GM12878 (cell line): ENCODE data around the gene FXYD6. TPM values are rescaled to one million over a fixed set of nuclear protein-coding genes. Genes with fewer than 3 reads are reported as not detected.

Experiments used
- ATAC-seq: fragments of 200-7000 bp; cut with Tn5 transposase; 3 replicates; pipeline ENCODE4 v1.9.1; 2020; ENCODE audit warnings: mild to moderate bottlenecking, moderate library complexity
- BruUV-seq: library from RNA; stranded (reverse); fragments of 400-500 nt; replicated peaks from 2 replicates; lab custom pipeline; 2021; lab: Mats Ljungman, UMichigan
- CTCF ChIA-PET: fragments of 300-600 bp; sonication (Branson Sonifier 250); formaldehyde crosslinking; extraction: SDS; loops from one replicate; lab custom pipeline; 2021; ENCODE audit warnings: inconsistent platforms; lab: Yijun Ruan, JAX
- POLR2A ChIA-PET: fragments of 350-600 bp; formaldehyde crosslinking; extraction: SDS; loops from one replicate; lab custom pipeline; 2021; ENCODE audit warnings: inconsistent platforms; lab: Charles Lee
- RAD21 ChIA-PET: fragments of 300-600 bp; sonication (Branson Sonifier 250); formaldehyde crosslinking; loops from one replicate; lab custom pipeline; 2023; ENCODE audit warnings: antibody characterized with exemption; ENCODE audit not compliant: unreplicated experiment; lab: Charles Lee
- SMC1A ChIA-PET: fragments of 300-600 bp; sonication (Branson Sonifier 250); formaldehyde crosslinking; loops from one replicate; lab custom pipeline; 2023; ENCODE audit not compliant: unreplicated experiment, uncharacterized antibody; lab: Charles Lee
- DNase-seq: peaks from one replicate; pipeline ENCODE4 v3.0.0-alpha.2; 2011; ENCODE audit warnings: low read depth, low spot score
- FAIRE-seq: peaks from 3 replicates; lab custom pipeline; 2011; peaks lifted over from hg19 to GRCh38; lab: Jason Lieb, UNC
- H2AFZ ChIP-seq: 2 replicates; pipeline ENCODE4 v1.6.0; 2011; ENCODE audit warnings: low read depth, low read length, control low read depth; ENCODE audit not compliant: control insufficient read depth
- H3K27ac ChIP-seq: 2 replicates; pipeline ENCODE4 v1.5.1; 2011; ENCODE audit warnings: control low read depth; ENCODE audit not compliant: control insufficient read depth, insufficient read depth
- H3K27me3 ChIP-seq, 2 experiments: replicated peaks in 1 of 2; 2 replicates each; pipeline versions ENCODE4 v1.6.0 to v1.6.1; 2011; ENCODE audit warnings: low read length in 1 of 2; ENCODE audit not compliant: control insufficient read depth in 2 of 2, insufficient read depth in 2 of 2
- H3K36me3 ChIP-seq, 2 experiments: 2 replicates each; pipeline ENCODE4 v1.5.1; 2011; ENCODE audit warnings: low read length in 1 of 2; ENCODE audit not compliant: control insufficient read depth in 2 of 2, insufficient read depth in 2 of 2
- H3K4me1 ChIP-seq: 2 replicates; pipeline ENCODE4 v1.6.1; 2011; ENCODE audit warnings: mild to moderate bottlenecking, low read length, moderate library complexity, mixed read lengths; ENCODE audit not compliant: control insufficient read depth, insufficient read depth
- H3K4me2 ChIP-seq: 2 replicates; pipeline ENCODE4 v1.6.0; 2011; ENCODE audit warnings: control low read depth; ENCODE audit not compliant: control insufficient read depth, insufficient read depth
- H3K4me3 ChIP-seq: fragments of 200-600 bp; sonication (generic); 2 replicates; pipeline ENCODE4 v1.5.1; 2016
- H3K79me2 ChIP-seq: 2 replicates; pipeline ENCODE4 v1.6.0; 2011; ENCODE audit warnings: low read length; ENCODE audit not compliant: control insufficient read depth, insufficient read depth
- H3K9ac ChIP-seq: 2 replicates; pipeline ENCODE4 v1.8.0; 2011; ENCODE audit warnings: low read length, control low read depth, mixed read lengths; ENCODE audit not compliant: control insufficient read depth, insufficient read depth
- H3K9me3 ChIP-seq: replicated peaks from 3 replicates; pipeline ENCODE4 v1.5.1; 2011; ENCODE audit warnings: mild to moderate bottlenecking, low read length; ENCODE audit not compliant: control insufficient read depth, insufficient read depth
- H4K20me1 ChIP-seq: 2 replicates; pipeline ENCODE4 v1.6.0; 2011; ENCODE audit not compliant: control insufficient read depth, insufficient read depth
- ATF2 ChIP-seq: IDR thresholded peaks from 2 replicates; pipeline ENCODE4 v1.6.1; 2012; ENCODE audit warnings: low read length, inconsistent platforms
- CREM ChIP-seq: IDR thresholded peaks from 2 replicates; pipeline ENCODE4 v1.6.1; 2014; ENCODE audit warnings: antibody characterized with exemption, low read depth
- EED ChIP-seq: sonication (generic); IDR thresholded peaks from 2 replicates; pipeline ENCODE4 v1.6.1; 2016; ENCODE audit warnings: antibody characterized with exemption, low read depth
- KLF5 ChIP-seq: fragments of 450-650 bp; IDR thresholded peaks from 2 replicates; pipeline ENCODE4 v1.6.1; 2014; ENCODE audit warnings: mild to moderate bottlenecking; ENCODE audit not compliant: partially characterized antibody
- TCF12 ChIP-seq: IDR thresholded peaks from 2 replicates; pipeline ENCODE4 v1.6.1; 2011; ENCODE audit warnings: low read depth, mild to moderate bottlenecking, low read length
- YY1 ChIP-seq: IDR thresholded peaks from 2 replicates; pipeline ENCODE4 v1.6.1; 2011; ENCODE audit warnings: low read depth, mild to moderate bottlenecking, low read length
- WGBS: methylation state at CpG from one replicate; pipeline ENCODE4 v1.1.6; 2016; ENCODE audit warnings: low lambda C conversion rate; ENCODE audit not compliant: insufficient replicate concordance, insufficient coverage; ENCODE audit errors: missing lambda C conversion rate; 5-methylcytosine and 5-hydroxymethylcytosine counted together
- in situ Hi-C: fragments of 300-500 bp; cut with MboI; formaldehyde crosslinking; loops from 9 replicates; pipeline ENCODE4 v1.14.3; 2018; ENCODE audit warnings: mixed read lengths
- intact Hi-C: fragments of 100-400 bp; cut with micrococcal nuclease; formaldehyde crosslinking; loops from one replicate; pipeline ENCODE4 v1.14.2; 2022; ENCODE audit not compliant: unreplicated experiment
- polyA plus RNA-seq, 11 experiments: library from polyadenylated mRNA; depleted of rRNA in 4 of 11; unstranded in 6 of 11; stranded (reverse) in 5 of 11; fragments of >200 nt; fragmentation: Nextera tagmentation in 4 of 11; fragmentation: Illumina TruSeq in 1 of 11; extraction: Ambion mirVana in 4 of 11; extraction: Trizol in 1 of 11; gene quantifications; 1 replicate in 1 of 11; 2 replicates in 10 of 11; pipeline versions ENCODE4 v1.2.1 to v1.2.3, GENCODE V29; 2011 to 2016; ENCODE audit warnings: inconsistent platforms in 2 of 11, missing spikeins in 2 of 11, low read depth in 1 of 11
- total RNA-seq, 4 experiments: library from RNA; depleted of rRNA in 3 of 4; stranded (reverse); fragments of >200 nt in 3 of 4; fragmentation: Illumina TruSeq in 1 of 4; extraction: Trizol in 1 of 4; gene quantifications; 2 replicates each; pipeline versions ENCODE4 v1.2.1 to v1.2.3, GENCODE V29; 2013 to 2021

The FXYD6 gene
- total and polyA plus RNA-seq, 10 of the 15 experiments (the other 5 are each of a cell fraction or from before 2014, with no cell fraction given), result 0.09 to 2.0 (median 0.23) TPM; not detected in 2

- CTCF ChIA-PET, result interaction anchor here (1.0 to 1.1 kb wide), 4 partner anchors 10 to 43 kb away, joined by 3 to 4 read pairs (median 4); no protein-coding TSS in a partner anchor
- BruUV-seq, result no TSS peak
- H3K9me3 ChIP-seq, result no peaks in the 10 kb centered on the region
Observed at GRCh38 chr11:117861151-117862018, 15.1 kb downstream of the FXYD6 start.

GRCh38 chr11:117860139-117860538 lies 16.3 kb downstream of the FXYD6 start:
- Histone ChIP-seq H3K9me3 (no peaks in the 10 kb centered on the region), H3K27ac (no peak overlapping the region), H3K4me2 (no peak overlapping the region), H3K9ac (no peak overlapping the region), H2AFZ (no peak overlapping the region), H3K27me3 (no peaks in the 10 kb centered on the region; a peak in 1 of 4 replicates), H3K36me3 (no peaks in the 10 kb centered on the region), H3K4me3 (no peak overlapping the region)
- ChIA-PET CTCF (interaction anchor here (0.6 to 1.3 kb wide), 4 partner anchors 8 to 70 kb away, joined by 3 to 4 read pairs (median 4); no protein-coding TSS in a partner anchor), SMC1A (no interaction called here), RAD21 (no interaction called here)
- intact Hi-C loops, result no loop called here
- DNase-seq, result no peak
- BruUV-seq, result no TSS peak
- no peak for ATAC-seq
- no peak for TF ChIP-seq KLF5
- TF ChIP-seq TCF12, result no peak
- no peak for TF ChIP-seq ATF2
- TF ChIP-seq, all 136 proteins: peak for 0
- no peaks in the 10 kb centered on the region for H3K79me2 ChIP-seq
- 38% methylated on average over 6 of the region's 6 CpGs for WGBS
- H4K20me1 ChIP-seq, result no peaks in the 10 kb centered on the region
- no peak for FAIRE-seq
- in situ Hi-C loops, result no loop called here
- POLR2A ChIA-PET, result no interaction called here
- no peaks in the 10 kb centered on the region for H3K4me1 ChIP-seq

More at GRCh38 chr11:117861151-117862018, 15.1 kb downstream of the FXYD6 start:
- Histone ChIP-seq H2AFZ (no peak overlapping the region), H3K4me1 (no peaks in the 10 kb centered on the region), H3K27ac (no peak overlapping the region), H3K9ac (no peak overlapping the region), H3K36me3 (no peaks in the 10 kb centered on the region), H3K79me2 (no peaks in the 10 kb centered on the region), H3K4me3 (no peak overlapping the region), H3K4me2 (no peak overlapping the region), H3K27me3 (no peaks in the 10 kb centered on the region; a peak in 1 of 4 replicates), H4K20me1 (no peaks in the 10 kb centered on the region)
- ATAC-seq, result no peak
- intact Hi-C loops (no loop called here), in situ Hi-C loops (no loop called here)
- no peak for DNase-seq
- ChIA-PET POLR2A (no interaction called here), SMC1A (interaction anchor here (0.6 to 1.3 kb wide), 2 partner anchors 11 to 85 kb away, joined by 3 read pairs; no protein-coding TSS in a partner anchor), RAD21 (interaction anchor here (0.7 to 1.7 kb wide), 2 partner anchors 85 to 192 kb away, joined by 3 to 4 read pairs; no protein-coding TSS in a partner anchor)
- TF ChIP-seq YY1, result no peak
- no peak for TF ChIP-seq CREM
- TF ChIP-seq EED, result no peak
- no peak for FAIRE-seq
- WGBS, result 7% methylated on average over 13 of the region's 13 CpGs
